Measurements from ENCODE around the gene MUC5B. TPM values are rescaled to one million over a fixed set of nuclear protein-coding genes. Genes with fewer than 3 reads are reported as not detected.

The MUC5B gene
- 1.8 to 7.7 TPM (median 2.5 TPM) in 5 replicates for total RNA-seq (2022; extraction: Qiagen RNA extraction; ENCODE audit: low read depth)

GRCh38 chr11:1222491-1223345, at the start of gene MUC5B:
MUC5B (plus strand) TSS chr11:1223066; CDS start chr11:1223124, 58 bp downstream.

GRCh38 chr11:1309498-1310317, 86.8 kb downstream of the MUC5B start, which contains the start of gene TOLLIP:
TOLLIP (minus strand) TSS chr11:1309632; CDS start chr11:1309498, 134 bp downstream.

Other genes starting within 250 kb of the MUC5B start
- 0.01 TPM in 2 of 5 replicates, not detected in the others for gene MUC6, start 186.3 kb upstream of the MUC5B start, total RNA-seq (2022; extraction: Qiagen RNA extraction; ENCODE audit: low read depth)
- gene MUC2, start 148.2 kb upstream of the MUC5B start, total RNA-seq (2022; extraction: Qiagen RNA extraction; ENCODE audit: low read depth): 0.05 to 0.93 TPM (median 0.15 TPM) in 5 replicates
- 1.9 to 4.0 TPM (median 3.4 TPM) in 5 replicates for gene MUC5AC, start 65.1 kb upstream of the MUC5B start, total RNA-seq (2022; extraction: Qiagen RNA extraction; ENCODE audit: low read depth)
- 35.7 to 52.5 TPM (median 51.3 TPM) in 5 replicates for gene TOLLIP, start 86.6 kb downstream of the MUC5B start, total RNA-seq (2022; extraction: Qiagen RNA extraction; ENCODE audit: low read depth)
- 5.1 to 8.3 TPM (median 6.4 TPM) in 5 replicates for gene BRSK2, start 166.9 kb downstream of the MUC5B start, total RNA-seq (2022; extraction: Qiagen RNA extraction; ENCODE audit: low read depth)

All from A549 treated with RU486 at 1 μM for 4 hours (cell line).